Measurements from ENCODE around the gene GAGE10.
"Not testable (repeated sequence)": the region's sequence is repeated elsewhere in the genome, so short reads cannot be mapped to it uniquely, and the experiment has no call there.

Gene GAGE10

GRCh38 chrX:49312176-49312575, 8.7 kb downstream of the GAGE10 start:
- DNase-seq: no peak
- intact Hi-C loops (cut with DNase I): no loop called here

GRCh38 chrX:49316085-49316484, 12.6 kb downstream of the GAGE10 start:
- DNase-seq: no peak
- intact Hi-C loops (cut with DNase I): no loop called here

GRCh38 chrX:49321737-49322136, 18.3 kb downstream of the GAGE10 start, which contains the start of gene GAGE12J:
Gene GAGE12J (plus strand): TSS chrX:49322037. CDS start chrX:49323194, 1,157 bp downstream.
- DNase-seq; intact Hi-C loops (cut with DNase I): not testable (repeated sequence)

GRCh38 chrX:49322266-49322665, 18.8 kb downstream of the GAGE10 start:
- DNase-seq; intact Hi-C loops (cut with DNase I): not testable (repeated sequence)

GRCh38 chrX:49323735-49324134, 20.3 kb downstream of the GAGE10 start:
- intact Hi-C loops (cut with DNase I); DNase-seq: not testable (repeated sequence)

GRCh38 chrX:49330421-49330820, 27.0 kb downstream of the GAGE10 start:
- DNase-seq; intact Hi-C loops (cut with DNase I): not testable (repeated sequence)

- intact Hi-C loops (cut with DNase I); DNase-seq: not testable (repeated sequence)
These were observed 27.8 kb downstream of the GAGE10 start, which contains the start of gene GAGE13 for GRCh38 chrX:49331282-49331681. Gene GAGE13 (plus strand): TSS chrX:49331582. CDS start chrX:49332738, 1,156 bp downstream.

- DNase-seq: peak in 3 of 10 donors; percentile 77 to 87 (median 86)
These were observed 28.4 kb downstream of the GAGE10 start for GRCh38 chrX:49331841-49332240.

GRCh38 chrX:49341449-49341848, 38.0 kb downstream of the GAGE10 start:
- intact Hi-C loops (cut with DNase I): not testable (repeated sequence)
- peak in 4 of 10 donors; percentile 40 to 94 (median 86) for DNase-seq

More at GRCh38 chrX:49331841-49332240, 28.4 kb downstream of the GAGE10 start:
- intact Hi-C loops (cut with DNase I): not testable (repeated sequence)

GRCh38 chrX:49344496-49345175, 41.2 kb downstream of the GAGE10 start:
- DNase-seq: peak in 1 of 10 donors; percentile 72
- intact Hi-C loops (cut with DNase I): not testable (repeated sequence)

GRCh38 chrX:49345402-49345801, 42.0 kb downstream of the GAGE10 start:
- DNase-seq; intact Hi-C loops (cut with DNase I): not testable (repeated sequence)

GRCh38 chrX:49346150-49346549, 42.7 kb downstream of the GAGE10 start:
- DNase-seq: peak in 3 of 10 donors; percentile 77 to 80 (median 80)
- intact Hi-C loops (cut with DNase I): not testable (repeated sequence)

All from posterior cingulate gyrus (tissue), 11 donors.